MV-4-11 (cell line): ENCODE results near the gene OAS3.
A peak's percentile ranks its signal among the peaks of the same experiment; 100 is the strongest.
"Not testable (repeated sequence)": the region's sequence is repeated elsewhere in the genome, so short reads cannot be mapped to it uniquely, and the experiment has no call there.

Experiments used
- DNase-seq: peaks from one replicate; lab custom pipeline; 2025; lab: John Stamatoyannopoulos, UW

Gene OAS3, protein sequence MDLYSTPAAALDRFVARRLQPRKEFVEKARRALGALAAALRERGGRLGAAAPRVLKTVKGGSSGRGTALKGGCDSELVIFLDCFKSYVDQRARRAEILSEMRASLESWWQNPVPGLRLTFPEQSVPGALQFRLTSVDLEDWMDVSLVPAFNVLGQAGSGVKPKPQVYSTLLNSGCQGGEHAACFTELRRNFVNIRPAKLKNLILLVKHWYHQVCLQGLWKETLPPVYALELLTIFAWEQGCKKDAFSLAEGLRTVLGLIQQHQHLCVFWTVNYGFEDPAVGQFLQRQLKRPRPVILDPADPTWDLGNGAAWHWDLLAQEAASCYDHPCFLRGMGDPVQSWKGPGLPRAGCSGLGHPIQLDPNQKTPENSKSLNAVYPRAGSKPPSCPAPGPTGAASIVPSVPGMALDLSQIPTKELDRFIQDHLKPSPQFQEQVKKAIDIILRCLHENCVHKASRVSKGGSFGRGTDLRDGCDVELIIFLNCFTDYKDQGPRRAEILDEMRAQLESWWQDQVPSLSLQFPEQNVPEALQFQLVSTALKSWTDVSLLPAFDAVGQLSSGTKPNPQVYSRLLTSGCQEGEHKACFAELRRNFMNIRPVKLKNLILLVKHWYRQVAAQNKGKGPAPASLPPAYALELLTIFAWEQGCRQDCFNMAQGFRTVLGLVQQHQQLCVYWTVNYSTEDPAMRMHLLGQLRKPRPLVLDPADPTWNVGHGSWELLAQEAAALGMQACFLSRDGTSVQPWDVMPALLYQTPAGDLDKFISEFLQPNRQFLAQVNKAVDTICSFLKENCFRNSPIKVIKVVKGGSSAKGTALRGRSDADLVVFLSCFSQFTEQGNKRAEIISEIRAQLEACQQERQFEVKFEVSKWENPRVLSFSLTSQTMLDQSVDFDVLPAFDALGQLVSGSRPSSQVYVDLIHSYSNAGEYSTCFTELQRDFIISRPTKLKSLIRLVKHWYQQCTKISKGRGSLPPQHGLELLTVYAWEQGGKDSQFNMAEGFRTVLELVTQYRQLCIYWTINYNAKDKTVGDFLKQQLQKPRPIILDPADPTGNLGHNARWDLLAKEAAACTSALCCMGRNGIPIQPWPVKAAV

DNA sequence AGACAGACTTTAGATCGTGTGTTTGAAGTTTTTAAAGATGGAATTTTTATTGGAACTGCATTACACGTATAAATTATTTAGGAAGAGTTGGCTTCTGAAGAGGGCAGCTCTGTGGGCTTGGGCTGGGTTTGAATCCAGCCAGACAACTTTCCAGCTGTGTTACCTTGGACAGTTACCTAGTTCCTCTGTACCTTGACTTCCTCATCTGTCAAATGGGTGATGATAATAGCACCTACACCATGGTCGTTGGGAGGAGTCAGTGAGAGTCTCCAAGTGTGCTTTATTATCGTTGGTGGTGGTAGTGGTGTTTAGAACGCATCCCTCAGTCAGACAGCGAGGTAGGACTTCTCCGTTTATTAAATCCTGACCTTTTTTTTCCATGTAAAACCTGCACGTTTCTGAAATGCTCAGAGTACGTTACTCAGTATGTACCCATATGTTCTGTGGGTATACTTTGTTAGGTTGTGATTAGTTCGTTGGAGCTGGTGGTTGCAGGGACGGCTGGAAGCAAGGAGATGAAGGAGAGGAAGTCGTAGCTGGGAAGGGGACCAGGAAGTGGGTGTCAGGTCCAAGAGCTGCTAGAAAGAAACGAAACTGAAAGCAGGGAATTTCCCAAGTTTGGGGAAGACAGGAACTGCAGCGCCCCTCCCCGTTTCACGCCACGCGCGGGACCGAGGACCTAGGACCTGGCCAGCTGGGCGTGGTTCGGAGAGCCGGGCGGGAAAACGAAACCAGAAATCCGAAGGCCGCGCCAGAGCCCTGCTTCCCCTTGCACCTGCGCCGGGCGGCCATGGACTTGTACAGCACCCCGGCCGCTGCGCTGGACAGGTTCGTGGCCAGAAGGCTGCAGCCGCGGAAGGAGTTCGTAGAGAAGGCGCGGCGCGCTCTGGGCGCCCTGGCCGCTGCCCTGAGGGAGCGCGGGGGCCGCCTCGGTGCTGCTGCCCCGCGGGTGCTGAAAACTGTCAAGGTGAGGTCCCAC, at the start of gene OAS3:
OAS3 (plus strand) TSS at position 734 of the 979 bp plus-strand sequence; CDS start at position 791, 57 bp downstream.
- DNase-seq, result peak; percentile 34

DNA sequence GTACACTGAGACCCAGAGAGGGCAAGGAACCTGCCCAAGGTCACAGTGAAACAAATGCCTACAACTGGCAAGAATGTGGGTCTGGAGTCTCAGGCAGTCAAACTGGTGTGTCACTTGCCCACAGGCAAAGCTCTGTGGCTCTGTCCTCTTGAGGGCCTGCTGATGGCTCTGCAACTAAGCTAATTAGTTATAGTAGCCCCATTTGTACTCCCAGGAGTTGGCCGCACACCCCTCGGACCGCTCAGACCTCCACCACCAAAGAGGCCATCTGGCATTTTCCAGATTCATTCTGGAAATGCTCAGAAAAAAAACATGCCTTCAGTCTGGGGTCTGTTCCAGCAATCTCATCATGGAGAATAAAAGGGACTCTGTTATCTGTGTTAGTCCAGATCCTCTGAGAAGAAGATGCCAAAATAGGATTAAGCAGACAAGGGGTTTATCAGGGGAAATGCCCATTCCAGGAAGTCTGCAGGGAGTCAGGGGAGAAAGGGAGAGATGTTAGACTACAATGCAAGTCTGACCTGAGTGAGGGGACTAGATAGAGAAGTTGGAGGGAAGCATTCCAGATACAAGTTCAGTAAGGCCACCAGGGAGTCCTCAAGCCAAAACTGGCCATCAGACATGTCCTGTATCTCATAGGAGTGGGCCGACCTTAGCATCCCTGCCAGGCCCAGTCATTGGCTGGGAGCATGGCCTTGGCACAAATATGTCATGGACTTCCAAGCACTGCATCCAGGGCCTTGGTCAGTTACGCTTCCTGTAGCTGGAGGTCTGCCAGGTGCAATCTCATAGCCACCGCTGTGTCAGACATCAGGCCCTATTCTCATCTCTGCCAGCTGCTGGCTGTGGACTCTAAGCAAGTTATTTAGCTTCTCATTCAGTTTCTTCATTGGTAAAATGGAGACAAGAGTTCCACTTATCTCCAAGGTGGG, 46.9 kb upstream of the OAS3 start:
- DNase-seq, result no peak

DNA sequence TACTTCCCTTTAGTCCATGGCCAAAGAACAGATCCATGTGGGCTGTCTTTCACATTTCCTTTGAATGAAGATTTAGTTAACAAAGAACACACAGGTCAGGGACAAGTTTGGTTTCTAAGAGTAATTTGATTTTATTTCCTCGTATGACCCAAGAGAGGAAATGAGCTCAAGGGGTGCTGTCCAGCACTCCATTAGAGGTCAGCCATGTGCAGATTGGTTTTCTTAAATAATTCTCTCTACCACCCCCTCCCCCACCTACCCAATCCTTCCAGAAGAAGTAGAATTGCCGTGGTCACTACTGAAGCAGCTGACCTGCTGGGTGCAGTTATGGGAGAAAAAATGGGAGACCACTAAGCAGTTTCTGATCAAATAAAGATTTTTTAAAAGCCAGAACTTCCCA, 45.4 kb upstream of the OAS3 start:
- DNase-seq, result no peak

DNA sequence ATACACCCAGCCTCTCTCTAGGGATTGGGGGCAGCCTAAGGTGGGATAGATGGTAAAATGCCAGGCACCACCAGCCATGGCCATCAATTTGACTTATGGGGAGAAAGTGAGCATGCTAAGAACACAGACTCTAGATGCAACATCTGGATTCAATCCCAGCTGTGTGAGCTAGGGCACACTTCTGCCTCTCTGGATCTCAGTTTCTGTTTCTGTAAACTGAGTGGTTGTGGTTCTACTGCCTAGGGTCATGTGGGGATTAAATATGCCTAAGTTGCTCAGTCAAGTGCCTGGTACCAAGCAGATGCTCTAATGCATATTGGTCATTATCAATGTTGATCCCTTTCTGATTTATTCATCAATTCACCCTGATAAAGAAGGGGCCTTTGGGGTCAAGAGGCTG, 44.1 kb upstream of the OAS3 start:
- DNase-seq, result peak; percentile 13

DNA sequence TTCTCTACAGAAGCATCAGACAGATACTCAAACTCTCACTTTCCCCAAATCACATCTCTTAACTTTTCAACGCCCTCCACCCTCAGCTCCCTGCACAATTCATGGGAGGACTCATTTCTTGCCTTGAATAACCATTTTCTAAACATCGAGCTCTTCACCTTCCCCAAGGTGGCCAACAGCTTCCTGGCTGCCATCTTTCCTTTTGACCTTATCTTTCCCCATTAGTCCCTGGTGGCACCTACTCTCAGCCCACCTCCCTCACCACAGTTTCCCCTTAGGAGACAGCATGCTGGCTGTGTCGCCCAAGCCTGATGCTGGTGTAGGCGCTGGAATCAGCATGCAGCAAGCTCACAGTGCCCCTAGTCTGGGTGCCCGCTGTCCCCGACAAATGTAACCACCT, 39.9 kb upstream of the OAS3 start:
- DNase-seq, result no peak

DNA sequence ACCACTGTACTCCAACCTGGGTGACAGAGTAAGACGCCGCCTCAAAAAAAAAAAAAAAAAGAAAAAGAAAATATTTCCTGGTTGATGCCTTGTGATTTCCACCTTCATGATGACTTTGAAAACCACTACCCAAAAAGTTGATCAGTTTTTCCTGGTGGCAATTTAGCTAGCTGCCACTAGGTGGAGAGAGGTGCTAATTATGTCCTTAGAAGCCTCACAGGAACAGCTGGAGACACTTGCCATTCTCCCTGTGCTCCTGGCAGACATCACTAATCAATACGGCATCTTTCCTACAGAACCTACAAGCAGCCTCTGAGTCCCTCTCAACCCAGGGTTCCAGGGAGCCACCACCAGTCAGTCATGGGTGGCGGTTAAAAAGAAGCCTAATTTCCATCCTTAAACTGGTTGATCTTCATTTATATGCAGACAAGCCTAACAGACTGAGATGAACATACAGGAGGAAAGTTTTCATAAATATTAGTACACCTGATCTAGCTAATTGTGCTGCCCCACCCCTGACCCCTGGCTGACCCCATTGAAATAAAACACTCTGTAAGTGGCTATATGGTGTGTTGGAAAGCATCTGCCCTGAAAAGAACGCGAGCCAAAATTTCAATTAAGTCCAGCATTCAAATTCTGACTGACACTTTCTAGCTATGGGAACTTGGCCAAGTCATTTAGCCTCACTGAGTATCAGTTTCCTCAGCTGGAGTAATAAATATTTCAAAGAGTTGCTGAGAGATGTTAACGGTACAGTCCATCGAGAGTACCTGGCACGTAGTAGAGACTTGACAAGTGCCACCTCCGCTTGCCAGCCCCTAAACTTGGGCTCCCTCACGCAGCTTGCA, 37.8 kb upstream of the OAS3 start:
- DNase-seq, result peak; percentile 43

DNA sequence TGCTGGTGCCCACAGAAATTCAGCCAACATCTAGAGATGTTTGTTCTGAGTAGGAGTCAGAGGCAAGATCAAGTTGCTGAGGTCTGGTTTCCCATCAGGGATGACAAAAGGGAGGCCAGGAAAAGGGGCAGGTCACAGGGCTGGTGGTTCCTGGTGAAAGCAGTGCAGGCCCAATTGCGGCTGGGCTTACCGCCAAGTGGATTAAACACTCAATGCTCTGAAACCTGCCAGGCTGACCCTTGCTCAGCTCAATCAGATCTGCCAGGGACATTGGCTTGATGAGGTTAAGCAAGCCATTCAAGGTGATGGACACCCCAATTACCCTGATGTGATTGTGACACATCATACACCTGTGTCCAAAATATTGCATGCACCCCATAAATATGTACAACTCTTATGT, 37.0 kb upstream of the OAS3 start:
- no peak for DNase-seq

DNA sequence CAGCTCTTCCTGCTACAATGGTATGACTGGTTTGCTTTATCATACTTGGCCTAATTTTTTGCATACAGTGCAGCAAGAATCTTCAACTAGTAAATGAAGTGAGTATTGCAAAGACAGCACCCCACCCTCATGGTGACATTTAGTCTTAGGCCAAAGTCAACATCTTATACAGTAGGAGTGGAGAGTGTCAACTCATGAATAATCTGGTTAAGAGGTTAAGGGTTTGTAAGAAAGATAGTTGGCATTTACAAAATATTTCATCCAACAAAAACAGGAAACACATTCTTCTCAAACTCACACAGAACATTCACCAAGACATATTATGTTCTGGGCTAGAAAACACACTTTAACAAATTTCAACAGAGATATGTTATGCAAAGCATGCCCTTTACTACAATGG, 33.7 kb upstream of the OAS3 start:
- no peak for DNase-seq

DNA sequence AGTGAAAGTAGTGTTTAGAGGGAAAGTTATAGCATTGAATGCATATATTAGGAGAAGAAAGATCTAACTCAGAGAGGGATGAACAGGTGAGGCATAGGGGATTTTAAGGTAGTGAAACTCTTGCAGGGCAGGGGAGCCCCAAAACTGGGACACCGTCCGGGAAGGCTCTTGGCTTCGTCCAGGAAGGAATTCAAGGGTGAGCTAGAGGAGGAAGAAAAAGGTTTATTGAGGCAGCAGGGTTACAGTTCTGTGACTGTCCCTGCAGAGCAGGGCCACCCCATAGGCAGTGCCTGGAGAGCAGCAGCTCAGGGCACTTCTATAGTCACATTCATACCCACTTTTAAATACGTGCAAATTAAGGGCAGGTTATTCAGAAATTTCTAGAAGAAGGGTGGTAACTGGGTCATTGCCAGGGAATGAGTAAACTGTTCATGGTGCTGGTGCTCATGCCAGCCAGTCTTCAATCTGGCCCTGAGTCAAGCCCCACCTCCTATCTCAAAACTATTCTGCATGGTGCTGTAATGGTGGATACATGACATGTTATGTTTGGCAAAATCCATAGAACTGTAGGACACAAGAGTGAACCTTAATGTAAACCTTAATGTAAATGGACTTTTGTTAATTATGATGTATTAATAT, 32.7 kb upstream of the OAS3 start:
- DNase-seq, result no peak

DNA sequence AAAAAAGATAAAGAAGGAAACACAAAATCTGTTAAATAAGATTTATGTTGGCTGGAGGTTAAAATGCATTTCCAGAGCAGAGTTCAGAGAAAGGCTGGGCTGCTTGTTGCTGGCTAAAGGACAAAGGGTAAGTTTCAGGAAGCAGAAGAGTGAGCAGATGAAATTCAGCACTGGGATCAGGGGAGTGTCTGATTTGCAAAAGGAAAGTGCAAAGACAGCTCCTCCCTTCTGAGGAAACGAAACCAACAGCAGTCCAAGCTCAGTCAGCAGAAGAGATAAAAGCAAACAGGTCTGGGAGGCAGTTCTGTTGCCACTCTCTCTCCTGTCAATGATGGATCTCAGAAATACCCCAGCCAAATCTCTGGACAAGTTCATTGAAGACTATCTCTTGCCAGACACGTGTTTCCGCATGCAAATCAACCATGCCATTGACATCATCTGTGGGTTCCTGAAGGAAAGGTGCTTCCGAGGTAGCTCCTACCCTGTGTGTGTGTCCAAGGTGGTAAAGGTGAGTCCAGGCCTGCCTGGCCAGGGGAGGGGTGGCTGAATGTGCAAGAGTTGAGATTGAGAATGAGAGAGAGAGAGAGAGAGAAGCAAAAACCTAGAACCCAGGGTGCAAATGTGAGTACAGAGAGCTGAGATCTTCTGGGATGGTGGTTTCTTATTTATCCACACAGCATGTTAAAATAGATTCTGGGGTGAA, 31.4 kb upstream of the OAS3 start, which contains the start of gene OAS1:
OAS1 (plus strand) TSS at position 251 of the 703 bp plus-strand sequence; CDS start at position 329, 78 bp downstream.
- DNase-seq, result peak; percentile 92

DNA sequence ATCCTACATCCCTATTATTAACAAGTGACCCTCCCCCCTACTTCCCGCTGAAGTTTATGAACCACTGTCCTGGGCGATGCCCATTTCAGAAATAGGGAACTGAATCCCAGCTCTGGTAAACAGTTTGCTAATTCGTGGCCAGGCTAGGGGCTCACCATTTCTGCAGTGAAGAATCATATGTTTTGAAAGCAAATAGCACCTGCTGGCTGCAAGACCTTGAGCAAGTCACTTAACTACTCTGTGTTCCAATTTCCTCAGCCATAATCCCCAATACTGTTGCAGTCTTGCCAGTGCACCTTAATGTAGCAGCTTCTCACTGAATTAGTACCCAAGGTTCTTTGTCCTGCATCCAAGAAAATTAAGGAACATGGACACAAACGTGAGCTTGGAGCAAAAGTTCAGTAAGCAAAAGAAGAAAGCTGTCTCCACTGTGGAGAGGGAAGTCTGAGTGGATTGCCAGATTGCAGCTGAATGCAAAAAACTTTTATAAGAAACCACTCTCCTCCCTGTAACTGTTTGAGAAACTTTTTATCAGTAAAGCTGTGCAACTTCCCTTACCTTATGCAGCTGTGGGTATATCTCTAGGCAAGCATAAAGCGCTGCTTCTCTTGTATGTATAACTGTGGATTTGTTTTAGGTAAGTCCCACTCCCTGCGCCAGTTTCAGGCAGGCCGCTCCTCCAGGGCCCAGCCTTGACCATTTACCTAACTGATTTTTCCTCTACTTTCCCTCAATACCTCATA, 30.7 kb upstream of the OAS3 start:
- DNase-seq, result peak; percentile 82

DNA sequence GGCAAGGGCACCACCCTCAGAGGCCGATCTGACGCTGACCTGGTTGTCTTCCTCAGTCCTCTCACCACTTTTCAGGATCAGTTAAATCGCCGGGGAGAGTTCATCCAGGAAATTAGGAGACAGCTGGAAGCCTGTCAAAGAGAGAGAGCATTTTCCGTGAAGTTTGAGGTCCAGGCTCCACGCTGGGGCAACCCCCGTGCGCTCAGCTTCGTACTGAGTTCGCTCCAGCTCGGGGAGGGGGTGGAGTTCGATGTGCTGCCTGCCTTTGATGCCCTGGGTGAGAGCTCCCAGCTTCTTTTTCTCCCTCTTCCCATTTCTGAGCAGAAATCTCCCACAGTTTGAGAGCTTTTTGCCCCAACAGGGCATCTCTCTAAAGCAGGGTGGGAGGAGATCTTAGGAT, 29.7 kb upstream of the OAS3 start:
- DNase-seq, result no peak

DNA sequence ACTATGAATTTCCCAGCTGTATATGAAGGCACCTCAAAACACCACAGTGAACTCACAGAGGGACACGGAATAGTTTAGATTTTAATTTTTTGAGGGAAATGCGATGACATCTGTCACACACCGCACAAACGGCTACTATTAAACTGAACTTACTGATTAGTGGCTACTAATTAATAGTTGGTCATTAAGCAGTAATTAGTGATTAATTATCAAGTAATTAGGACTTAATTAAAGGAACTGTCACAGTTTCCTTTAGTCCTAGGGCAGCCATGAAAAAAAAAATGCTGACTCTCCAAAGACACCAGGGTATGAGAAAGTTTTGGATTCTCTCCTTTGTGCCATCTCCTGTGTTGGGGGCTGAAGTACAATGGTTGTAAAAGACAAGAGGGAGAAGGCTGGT, 28.6 kb upstream of the OAS3 start:
- DNase-seq, result no peak

DNA sequence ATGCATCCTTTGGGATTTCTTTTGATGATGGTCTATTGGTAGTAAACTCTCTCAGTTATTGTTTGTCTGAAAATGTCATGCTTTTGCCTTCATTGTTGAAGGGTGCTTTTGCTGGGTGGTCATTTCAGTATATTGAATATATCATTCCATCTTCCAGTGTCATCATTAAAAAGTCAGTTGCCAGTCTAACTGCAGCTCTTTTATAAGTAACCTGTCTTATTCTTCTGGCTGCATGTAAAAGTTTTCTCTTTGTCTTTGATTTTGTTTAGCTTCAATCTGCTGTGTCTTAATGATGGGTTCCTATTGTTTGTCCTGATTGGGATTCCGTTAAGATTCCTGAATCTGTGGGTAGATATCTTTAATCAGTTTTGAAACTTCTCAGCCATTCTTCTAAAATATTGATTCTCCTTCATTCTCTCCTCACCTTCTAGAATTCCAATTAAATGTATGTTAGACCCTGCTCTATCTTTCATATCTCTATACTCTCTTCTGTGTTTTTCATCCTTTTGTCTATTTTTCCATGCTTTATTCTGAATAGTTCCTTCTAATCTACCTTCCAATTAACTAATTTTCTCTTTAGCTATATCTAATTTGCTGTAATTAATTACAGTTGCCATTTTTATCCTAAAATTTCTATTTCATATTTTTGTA, 25.1 kb upstream of the OAS3 start:
- no peak for DNase-seq

DNA sequence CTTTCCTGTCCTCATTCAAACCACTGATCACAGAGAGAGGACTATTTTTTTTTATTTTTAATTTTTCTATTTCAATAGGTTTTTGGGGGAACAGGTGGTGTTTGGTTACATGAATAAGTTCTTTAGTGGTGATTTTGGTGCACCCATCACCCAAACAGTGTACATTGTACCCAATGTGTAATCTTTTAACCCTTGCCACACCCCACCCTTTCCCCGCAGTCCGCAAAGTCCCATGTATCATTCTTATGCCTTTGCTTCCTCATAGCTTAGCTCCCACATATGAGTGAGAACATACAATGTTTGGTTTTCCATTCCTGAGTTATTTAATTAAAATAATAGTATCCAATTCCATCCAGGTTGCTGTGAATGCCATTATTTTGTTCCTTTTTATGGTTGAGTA, 24.4 kb upstream of the OAS3 start:
- DNase-seq, result not testable (repeated sequence)

DNA sequence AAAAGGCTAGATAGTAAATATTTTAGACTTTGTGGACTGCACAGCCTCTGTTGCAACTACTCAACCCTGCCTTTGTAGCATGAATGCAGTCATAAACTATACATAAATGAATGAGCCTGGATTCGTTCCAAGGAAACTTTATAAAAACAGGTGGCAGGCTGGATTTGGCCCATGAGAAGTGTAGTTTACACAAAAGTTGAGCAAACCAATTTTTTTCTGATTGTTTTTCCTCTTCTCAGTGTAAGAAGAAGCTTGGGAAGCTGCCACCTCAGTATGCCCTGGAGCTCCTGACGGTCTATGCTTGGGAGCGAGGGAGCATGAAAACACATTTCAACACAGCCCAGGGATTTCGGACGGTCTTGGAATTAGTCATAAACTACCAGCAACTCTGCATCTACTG, 22.0 kb upstream of the OAS3 start:
- no peak for DNase-seq

DNA sequence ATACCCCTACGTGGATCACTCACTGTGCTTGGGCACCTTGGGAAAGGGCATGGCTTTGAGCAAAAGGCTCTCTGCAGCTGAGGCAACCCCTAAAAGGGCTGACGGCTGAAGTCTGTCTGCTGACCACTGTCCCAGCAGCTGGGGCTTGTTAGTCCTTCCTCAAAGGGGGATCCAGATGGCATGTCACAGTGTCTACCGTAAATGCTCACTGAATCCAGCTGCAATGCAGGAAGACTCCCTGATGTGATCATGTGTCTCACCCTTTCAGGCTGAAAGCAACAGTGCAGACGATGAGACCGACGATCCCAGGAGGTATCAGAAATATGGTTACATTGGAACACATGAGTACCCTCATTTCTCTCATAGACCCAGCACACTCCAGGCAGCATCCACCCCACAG, 19.2 kb upstream of the OAS3 start:
- DNase-seq, result no peak
